Measurements from ENCODE around the gene ING4. TPM values are rescaled to one million over a fixed set of nuclear protein-coding genes. Genes with fewer than 3 reads are reported as not detected.
A peak's percentile ranks its signal among the peaks of the same experiment; 100 is the strongest.

Gene ING4
- total and polyA plus RNA-seq, 12 donors = 22.6 to 87.6 (median 41.3) TPM

- H3K27ac ChIP-seq = peak overlapping the region in 2 of 5 donors; percentile 41 to 86
Observed at GRCh38 chr12:6643569-6644256, 19.2 kb downstream of the ING4 start.

GRCh38 chr12:6641131-6641530 lies 21.8 kb downstream of the ING4 start:
- Histone ChIP-seq H3K27ac (no peak overlapping the region), H3K4me3 (no peak overlapping the region), H3K36me3 (replicated peaks in 1 of 2) (no peaks in the 10 kb centered on the region), H3K4me1 (replicated peaks in 1 of 2) (no peaks in the 10 kb centered on the region), H3K27me3 (no peaks in the 10 kb centered on the region), H3K9me3 (replicated peaks in 1 of 3) (no peaks in the 10 kb centered on the region)
- WGBS, 4 donors = 56 to 64% (median 59%) methylated on average over 4 of the region's 4 CpGs
- intact Hi-C loops (cut with DNase I) = no loop called here
- TF ChIP-seq POLR2A (IDR thresholded peaks at IDR 0.05) = no peak
- DNase-seq = no peak

More at GRCh38 chr12:6643569-6644256, 19.2 kb downstream of the ING4 start:
- DNase-seq = peak in 2 of 7 donors; percentile 23 to 38
- Histone ChIP-seq H3K36me3 (replicated peaks in 1 of 2) (peaks cover 0 to 4% of the 10 kb centered on the region in 2 donors), H3K9me3 (replicated peaks in 1 of 3) (no peaks in the 10 kb centered on the region), H3K27me3 (no peaks in the 10 kb centered on the region), H3K4me3 (no peak overlapping the region), H3K4me1 (replicated peaks in 1 of 2) (no peaks in the 10 kb centered on the region)
- TF ChIP-seq CTCF (IDR thresholded peaks at IDR 0.05) = no peak
- WGBS, 4 donors = 74 to 78% (median 75%) methylated on average over 4 to 6 of the region's 6 CpGs
- intact Hi-C loops (cut with DNase I) = no loop called here

- no peaks in the 10 kb centered on the region for H3K36me3 ChIP-seq (replicated peaks in 1 of 2)
- DNase-seq = no peak
- no peak overlapping the region for H3K4me3 ChIP-seq
- H3K27ac ChIP-seq = no peak overlapping the region
- H3K4me1 ChIP-seq (replicated peaks in 1 of 2) = no peaks in the 10 kb centered on the region
- TF ChIP-seq CTCF (IDR thresholded peaks at IDR 0.05) (no peak), POLR2A (IDR thresholded peaks at IDR 0.05) (no peak)
- H3K27me3 ChIP-seq = no peaks in the 10 kb centered on the region
- H3K9me3 ChIP-seq (replicated peaks in 1 of 3) = no peaks in the 10 kb centered on the region
- 88 to 96% (median 90%) methylated on average over 4 of the region's 4 CpGs for WGBS, 4 donors
- intact Hi-C loops (cut with DNase I) = no loop called here
Observed at GRCh38 chr12:6640497-6640896, 22.4 kb downstream of the ING4 start.

- no peaks in the 10 kb centered on the region for H3K36me3 ChIP-seq (replicated peaks in 1 of 2)
- intact Hi-C loops (cut with DNase I) = loop anchor here in 1 of 2 donors (2.0 kb wide), 1 partner anchor 14 kb away; no protein-coding TSS in a partner anchor
- peak overlapping the region in 1 of 5 donors; percentile 56 for H3K27ac ChIP-seq
- no peaks in the 10 kb centered on the region for H3K4me1 ChIP-seq (replicated peaks in 1 of 2)
- no peaks in the 10 kb centered on the region for H3K9me3 ChIP-seq (replicated peaks in 1 of 3)
- DNase-seq = no peak
- H3K27me3 ChIP-seq = no peaks in the 10 kb centered on the region
- 63 to 76% (median 67%) methylated on average over 11 of the region's 11 CpGs for WGBS, 4 donors
- H3K4me3 ChIP-seq = no peak overlapping the region
- no peak for TF ChIP-seq POLR2A (IDR thresholded peaks at IDR 0.05)
- no peak for TF ChIP-seq CTCF (IDR thresholded peaks at IDR 0.05)
Observed at GRCh38 chr12:6639151-6639801, 23.6 kb downstream of the ING4 start.

All from adrenal gland (tissue), 12 donors.